GM18873 (cell line): Measurements from ENCODE around the gene FBXO9.

ENCODE experiments used
- ATAC-seq: cut with Tn5 transposase; IDR thresholded peaks from one replicate; pipeline ENCODE4 v1.9.1; 2021; ENCODE audit warnings: mild to moderate bottlenecking, moderate library complexity, moderate number of reproducible peaks; ENCODE audit not compliant: unreplicated experiment, low FRiP score

The FBXO9 gene

DNA sequence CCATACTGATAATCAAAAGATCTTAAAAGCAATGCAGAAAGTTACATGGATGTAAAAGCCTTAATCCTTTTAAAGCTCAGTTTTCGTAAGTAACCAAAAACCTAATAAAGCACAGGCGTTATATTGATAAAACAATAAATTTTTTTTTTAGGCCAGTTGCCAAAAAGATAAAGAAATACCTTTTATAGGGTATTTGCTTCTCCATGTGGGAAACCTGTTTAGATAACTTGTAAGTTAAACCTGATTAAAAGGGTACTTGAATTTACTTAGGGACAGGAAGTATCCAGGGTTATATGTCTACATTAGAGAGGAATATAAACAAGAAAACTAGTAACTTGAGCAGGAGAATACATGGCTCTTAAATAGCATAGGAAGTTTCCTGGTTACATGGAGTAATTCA lies 21.1 kb downstream of the FBXO9 start:
- no peak for ATAC-seq

DNA sequence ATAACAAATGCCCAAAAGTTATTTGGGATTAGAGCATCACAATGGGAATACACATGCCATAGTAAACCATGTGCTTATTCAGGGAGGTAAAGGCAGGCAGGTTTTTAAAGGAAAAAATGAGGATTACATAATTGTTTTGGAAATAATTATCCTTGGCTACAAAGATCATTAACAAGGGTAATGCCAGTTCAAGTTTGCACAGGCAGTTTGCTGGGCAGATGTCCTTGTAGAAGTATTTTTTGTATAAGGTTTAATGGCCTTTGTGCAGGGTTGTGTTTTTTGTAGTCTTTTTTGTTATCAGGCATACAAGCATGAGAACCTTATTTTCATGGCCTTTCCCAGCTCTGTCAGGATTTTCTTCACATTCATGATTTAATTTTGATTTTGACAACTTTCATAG lies 24.7 kb downstream of the FBXO9 start:
- no peak for ATAC-seq

DNA sequence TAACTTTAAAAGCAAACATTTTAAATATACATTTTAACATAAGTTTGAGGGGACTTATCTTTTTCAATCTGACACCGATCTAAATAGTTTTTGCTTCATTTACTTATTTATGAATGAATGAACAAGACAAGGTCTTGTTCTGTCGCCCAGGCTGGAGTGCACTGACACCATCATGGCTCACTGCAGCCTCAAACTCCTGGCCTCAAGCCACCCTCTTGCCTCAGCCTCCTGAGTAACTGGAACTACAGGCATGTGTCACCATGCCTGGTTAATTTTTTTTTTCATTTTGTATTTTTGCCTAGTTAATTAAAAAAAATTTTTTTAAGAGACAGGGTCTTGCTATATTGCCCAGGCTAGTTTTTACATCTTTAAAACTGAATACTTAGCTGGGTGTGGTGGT lies 25.4 kb downstream of the FBXO9 start:
- no peak for ATAC-seq

DNA sequence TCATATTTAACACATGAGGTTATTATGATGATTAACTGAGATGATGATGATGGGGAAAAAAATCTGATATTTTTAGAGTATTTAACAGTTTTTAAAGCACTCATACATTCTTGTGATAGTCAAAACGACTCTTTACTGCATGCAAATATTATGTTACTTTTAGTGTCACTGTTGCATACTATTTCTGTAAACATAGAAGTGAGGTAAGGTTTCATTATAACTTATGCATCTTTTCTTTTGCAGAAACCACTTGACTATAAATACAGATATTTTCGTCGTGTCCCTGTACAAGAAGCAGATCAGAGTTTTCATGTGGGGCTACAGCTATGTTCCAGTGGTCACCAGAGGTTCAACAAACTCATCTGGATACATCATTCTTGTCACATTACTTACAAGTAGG lies 30.1 kb downstream of the FBXO9 start:
- no peak for ATAC-seq

DNA sequence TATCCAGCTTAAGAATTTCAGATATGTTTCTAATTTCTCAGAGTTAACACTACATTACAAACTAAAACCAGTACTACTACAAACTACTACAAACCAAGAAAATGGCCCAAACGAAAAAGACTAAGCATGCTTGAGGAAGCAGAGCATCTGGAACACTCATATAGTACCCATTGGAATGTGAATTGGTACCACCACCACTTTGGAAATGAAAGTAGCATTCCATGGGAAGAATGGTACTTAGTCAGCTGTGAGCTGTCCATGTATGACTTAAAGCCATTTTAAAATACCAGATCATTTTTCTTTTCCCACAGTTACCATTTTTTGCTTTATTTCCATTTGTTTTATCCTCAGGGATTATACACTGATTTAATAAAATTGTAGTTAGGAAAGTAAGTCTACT lies 30.5 kb downstream of the FBXO9 start:
- no peak for ATAC-seq

DNA sequence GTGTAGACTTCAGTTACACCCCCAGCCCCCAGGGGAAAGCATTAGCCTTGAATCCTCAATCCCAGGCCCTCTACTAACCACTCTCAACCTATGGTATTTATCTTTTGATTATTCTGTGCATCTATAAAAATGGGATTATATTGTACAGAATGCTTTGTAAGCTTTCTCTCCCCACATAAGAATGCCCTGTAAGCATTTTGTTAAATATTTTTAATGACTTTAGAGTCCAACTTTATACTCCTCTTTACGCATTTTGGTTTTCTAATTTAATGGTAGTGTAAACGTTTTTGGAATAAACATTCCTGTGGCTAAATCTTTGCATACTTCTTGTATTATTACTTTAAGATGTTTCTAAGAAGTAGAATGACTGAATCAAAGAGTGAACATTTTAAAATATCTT lies 35.4 kb downstream of the FBXO9 start:
- no peak for ATAC-seq

DNA sequence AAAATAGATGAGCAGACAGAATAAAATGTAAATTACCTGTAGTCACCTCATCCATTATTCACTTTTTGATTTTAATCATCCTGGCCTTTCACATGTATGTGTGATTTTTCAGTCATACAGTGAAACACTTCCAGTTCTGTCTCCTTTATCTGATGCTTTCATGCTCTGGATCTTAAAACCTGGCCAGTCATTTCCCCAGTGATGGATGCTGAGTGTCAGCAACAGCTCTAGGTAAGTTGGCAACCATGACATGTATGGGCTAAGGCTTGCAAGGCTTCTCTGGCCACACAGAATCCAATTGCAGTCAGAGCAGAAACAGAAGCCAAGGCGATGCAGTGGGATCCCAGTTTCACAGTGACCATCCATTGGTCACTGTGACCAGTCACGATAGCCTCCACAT lies 35.8 kb downstream of the FBXO9 start:
- no peak for ATAC-seq

DNA sequence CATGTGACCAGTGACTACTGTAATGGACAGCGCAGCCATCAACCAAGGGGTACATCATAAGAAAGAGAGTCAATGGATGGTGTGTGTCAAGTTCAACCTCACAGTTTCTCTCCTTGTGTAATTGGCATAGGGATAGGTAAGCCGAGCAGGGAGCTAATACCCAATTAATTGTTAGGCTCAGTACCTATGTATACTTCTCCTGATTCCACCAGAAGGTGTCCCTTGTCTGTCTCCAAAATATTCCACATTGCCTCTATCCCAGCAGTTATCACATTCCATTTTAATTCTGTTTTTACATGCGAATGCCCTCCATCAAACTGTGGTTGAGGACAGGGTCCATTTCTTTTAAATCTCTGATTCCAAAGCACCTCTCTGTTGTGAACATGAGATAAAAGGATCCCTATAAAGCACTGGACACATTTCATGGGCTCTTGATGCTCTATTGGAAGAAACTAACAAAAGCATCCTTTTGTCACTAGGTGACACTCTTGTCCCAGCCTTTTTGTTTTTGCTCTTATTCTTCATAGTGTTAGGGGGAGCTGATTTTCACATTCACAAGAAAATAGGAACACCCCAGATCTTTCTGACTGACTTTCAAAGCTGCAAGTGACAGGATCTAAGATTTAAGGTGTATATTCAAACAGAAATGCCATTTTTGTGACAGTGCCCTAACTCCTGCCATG lies 38.9 kb downstream of the FBXO9 start:
- no peak for ATAC-seq

DNA sequence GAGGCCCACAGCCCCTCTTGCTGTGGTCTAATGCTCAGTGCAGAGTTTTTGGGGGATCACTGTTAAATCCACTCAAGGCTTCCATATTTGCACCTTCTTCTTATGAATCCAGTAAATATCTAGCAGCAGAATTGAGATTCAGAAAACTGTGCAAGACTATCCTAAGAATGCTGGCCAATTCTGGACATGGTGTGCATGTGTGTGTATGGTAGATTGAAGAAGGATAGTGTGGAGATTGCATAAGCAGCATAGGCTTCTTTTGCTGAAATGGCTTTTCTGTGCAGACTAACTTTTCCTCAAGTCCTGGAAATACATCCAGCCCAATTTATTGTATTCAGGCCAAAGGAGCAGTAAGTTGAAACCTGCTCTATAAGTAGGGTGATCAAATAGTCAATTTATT lies 39.7 kb downstream of the FBXO9 start:
- no peak for ATAC-seq

DNA sequence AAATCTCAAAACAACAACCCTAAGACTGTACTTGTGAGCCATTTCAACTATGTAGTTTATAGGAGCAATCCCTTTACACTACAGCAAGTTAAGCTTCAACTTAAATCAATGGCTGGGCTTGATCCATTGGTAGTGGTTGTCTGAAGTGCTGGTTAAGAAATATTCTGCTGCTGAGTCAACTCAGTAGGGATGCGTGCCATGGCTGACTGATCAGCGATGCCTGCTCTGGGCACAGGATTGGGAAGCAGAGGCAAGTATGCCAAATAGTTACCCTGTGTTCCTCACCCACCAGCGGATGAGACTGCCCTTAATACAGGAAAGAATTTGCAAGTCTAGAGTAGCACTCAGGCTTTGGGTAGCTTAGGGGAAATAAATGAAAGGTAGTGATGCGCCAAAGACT lies 41.9 kb downstream of the FBXO9 start:
- ATAC-seq: no peak

DNA sequence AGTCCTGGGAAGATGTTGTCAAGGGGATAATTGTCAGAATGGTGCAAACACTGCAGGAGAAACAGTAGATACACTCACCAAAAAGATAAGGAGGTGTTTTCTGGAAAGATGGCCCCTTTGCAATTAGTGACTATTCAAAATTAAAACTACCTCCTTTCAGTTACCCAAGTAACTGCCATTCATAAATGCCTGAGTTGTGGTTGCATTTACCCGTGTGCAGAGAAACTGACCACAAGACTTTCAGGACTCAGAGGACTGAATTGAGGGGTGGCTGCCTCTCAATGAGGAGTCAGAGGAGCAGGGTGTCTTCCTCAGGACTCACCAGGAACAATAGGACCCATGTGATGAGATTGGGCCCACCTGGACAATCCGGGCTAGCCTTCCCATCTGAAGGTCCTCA lies 44.4 kb downstream of the FBXO9 start:
- ATAC-seq: peak; percentile 66

DNA sequence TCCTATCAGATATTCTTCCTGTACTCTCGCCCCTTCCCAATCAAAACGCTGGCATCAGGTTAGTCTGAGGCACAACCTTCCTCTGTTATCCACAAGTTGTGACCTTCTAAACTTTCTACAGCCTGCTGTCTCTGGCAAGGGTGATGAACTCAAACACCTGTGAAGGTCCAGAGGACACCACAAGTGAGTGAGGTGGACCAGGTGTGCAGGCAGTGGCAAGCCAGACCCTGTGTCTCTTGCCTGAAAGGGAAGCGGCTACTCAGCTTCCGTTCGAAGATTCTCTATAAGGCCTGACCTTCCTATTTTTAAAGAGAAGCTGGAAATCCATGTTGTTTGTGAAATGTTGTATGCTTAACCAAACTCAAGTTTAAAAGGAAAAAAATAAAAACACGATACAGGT lies 46.7 kb downstream of the FBXO9 start:
- no peak for ATAC-seq

DNA sequence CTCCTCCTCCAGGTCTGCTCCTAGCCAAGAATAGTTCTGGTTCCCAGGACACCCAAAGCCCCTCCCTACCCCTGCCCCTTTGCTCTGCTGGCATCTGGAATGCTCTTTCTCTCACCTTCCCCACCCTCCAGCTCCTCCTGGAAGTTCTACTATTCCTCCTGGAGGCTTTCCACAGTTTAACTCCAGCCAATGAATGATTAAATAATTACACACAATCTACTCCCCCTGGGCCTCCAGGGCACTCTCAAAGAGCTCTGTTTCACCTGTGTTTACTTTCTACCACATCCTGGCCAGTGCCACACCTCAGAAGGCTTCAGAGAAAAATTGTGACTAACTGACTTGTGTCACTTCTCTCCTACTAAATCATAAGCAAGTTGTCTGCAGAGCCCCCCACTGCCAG lies 47.2 kb downstream of the FBXO9 start:
- ATAC-seq: no peak

DNA sequence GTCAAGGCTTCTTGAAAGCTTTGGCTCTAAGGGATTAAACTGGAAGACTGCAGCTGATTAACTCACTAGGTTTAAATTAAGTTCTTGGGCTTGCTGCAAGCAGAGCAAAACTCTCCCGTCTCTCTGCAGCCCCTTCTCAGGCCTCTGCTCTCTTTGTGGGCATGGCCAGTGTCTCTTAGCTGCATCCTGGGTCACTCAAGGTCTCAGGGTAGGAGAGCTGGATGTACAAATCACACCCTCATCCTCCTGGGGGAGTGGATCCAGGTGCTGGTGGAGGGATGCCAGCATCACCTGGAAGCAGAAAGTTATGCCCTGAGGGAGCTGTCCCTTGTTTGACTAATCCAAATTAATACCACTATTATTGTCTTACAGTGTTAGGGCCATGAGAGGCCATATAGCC lies 47.7 kb downstream of the FBXO9 start:
- ATAC-seq: no peak

DNA sequence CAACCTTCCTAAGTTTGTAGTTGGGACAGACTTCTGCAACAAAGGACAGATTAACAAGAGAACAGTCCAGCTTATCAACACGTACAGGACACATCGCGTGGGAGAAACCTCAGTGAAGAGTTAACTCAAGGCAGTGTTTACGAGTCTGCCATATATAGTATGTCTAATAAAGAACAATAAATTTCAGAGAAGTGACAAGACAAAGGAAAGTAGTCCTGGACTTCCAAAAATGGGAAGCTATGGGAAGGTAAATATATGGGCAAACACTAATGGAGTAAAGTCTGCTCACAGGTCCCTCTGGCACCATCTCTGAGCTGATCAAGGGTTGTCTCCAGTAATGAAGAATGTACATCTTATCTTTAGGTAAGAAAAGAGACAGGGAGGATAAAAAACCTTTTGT lies 48.5 kb downstream of the FBXO9 start:
- no peak for ATAC-seq

DNA sequence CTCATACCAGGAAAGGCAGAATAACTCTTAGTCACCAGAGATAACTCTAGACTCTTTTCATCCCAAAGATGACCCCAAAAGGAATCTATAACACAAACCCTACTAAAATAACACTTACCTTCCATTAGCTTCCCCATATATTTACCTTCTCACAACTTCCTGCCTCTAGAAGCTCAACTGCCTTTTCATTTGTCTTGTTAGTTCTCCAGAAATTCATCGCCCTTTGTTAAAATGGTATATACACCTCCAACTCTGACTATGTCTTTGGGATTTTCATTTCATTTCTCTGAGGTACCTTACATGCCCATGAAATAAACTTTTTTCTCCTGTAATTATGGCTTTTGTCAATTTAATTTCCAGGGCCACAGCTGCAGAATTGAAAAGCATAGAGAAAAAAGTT lies 49.9 kb downstream of the FBXO9 start:
- no peak for ATAC-seq

DNA sequence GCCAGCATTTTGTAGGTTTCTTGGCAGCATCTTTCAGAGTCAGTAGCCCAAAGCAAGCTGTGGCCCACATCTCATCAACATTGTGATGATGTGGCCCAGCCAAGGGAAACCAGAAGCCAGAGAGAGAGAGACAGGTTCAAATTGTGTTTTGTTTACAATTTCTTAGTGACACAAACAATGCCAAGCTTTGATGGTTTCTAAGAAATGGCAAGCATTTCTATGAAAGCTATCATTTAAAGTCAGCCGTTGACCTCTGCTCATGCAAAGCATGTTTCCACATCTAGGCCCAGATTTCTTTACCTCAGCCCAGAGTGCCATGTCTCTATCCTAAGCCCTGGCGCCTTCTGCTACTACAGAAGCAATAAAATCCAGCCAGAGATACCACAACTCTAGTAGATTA lies 50.5 kb downstream of the FBXO9 start:
- ATAC-seq: no peak

DNA sequence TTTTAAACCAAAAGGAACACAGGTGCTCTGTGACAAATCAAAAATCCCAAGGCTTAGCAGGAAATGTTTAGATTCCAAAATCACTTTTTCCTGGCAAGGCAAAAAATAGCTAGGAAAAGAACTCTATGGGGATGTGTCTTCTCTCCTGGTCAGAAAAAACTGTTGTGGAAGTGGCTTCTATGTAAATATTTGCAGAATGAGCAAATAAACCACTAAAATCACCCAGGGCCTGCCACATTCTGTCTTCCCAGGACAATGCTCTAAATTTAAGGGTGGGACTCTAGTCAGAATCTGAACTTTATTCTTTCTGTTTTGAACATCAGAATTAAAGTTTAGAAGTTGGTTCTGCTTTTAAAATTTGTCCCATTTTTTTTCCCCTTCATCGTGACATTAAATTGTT lies 54.1 kb downstream of the FBXO9 start:
- ATAC-seq: no peak

DNA sequence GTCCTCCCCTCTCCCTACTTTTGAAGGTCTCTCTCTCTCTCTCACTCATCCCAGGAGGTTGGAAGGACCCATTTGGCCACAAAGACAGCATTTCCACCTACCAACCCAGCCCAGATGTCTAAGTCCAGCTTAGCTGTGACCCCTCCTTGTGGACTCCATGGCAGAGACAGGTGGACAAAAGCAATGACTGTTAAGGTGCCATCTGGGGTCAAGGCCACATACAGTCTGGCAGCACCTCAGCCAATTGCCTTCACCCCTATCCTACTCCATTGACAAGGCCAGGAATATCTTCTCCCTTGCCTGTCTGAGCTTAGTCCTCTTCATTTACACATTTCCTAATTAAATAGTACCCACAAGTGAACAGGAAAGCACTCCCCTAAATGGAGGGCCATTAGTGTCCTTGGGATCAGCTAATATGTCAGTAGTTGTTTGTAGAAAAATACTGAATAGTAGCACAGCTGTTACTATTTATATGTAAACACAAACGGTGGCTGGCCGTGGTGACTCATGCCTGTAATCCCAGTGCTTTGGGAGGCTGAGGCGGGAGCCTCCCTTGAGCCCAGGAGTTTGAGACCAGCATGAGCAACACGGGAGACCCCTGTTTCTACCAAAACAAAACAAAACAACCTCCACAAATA lies 54.7 kb downstream of the FBXO9 start:
- no peak for ATAC-seq

DNA sequence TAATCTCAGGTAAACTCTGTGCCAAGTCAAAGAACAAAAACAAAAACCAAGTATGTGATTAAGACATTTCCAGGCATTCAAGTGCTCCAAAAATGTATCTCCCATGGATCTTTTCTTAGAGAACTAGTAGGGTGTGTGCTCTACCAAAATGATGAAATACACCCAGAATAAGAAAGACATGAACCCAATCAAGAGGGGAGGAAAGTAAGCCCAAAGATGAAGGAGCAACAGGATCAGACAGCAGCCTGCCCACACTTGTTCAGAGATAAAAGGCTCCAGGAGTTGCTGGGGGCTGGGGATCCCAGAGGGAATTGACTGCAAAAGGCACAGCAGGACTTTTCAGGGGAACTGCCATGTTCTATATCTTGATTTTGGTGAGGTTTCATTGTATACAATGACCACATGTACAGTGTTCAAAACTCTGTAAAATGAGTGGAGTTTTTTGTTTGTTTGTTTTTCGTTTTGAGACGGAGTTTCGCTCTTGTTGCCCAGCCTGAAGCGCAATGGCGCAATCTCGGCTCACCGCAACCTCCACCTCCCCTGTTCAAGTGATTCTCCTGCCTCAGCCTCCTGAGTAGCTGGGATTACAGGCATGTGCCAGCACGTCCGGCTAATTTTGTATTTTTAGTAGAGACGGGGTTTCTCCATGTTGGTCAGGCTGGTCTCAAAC lies 59.1 kb downstream of the FBXO9 start:
- ATAC-seq: no peak

DNA sequence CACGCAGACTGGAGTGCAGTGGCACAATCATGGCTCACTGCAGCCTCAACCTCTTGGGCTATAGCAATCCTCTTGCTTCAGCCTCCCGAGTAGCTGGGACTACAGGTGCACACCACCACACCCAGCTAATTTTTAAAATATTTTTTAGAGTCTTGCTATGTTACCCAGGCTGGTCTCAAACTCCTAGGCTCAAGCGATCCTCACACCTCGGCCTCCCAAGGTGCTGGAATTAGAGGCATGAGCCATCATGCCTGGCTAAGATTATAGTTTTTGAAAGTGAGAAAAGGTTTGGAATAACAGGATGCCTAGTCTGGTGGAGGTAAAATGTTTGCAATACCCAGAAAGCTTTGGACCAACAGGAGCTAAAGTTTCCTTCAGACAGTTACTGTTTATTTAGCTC lies 60.1 kb downstream of the FBXO9 start:
- ATAC-seq: no peak

DNA sequence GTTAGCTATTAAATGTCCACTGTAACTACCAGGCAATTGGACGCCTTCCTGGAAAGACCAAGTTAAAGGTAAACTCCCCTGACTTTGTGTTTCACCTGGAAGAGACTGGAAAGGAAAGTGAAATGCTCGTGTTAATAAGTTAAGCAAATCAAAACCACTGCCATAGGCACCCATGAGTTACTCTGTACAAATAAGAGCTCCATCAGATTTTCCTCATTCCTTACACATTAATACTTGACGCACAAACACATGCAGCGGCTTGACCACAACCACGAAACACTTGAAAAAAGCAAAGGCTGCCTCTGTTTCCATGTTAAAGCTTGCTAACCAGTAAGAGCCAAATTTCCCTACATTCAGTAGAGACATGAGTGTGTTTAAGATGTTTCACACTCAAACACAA lies 63.6 kb downstream of the FBXO9 start:
- ATAC-seq: no peak
